Activated gamma-delta T cell treated with anti-CD3 and anti-CD28 coated beads, Interleukin-2, amount 50 U/mL, for 16 hours (primary cell): Measurements from ENCODE around the gene RPRD1A.
"Not testable (repeated sequence)": the region's sequence is repeated elsewhere in the genome, so short reads cannot be mapped to it uniquely, and the experiment has no call there.

Experiments
- DNase-seq: peaks from one replicate; pipeline ENCODE4 v3.0.0-alpha.2; 2020; ENCODE audit warnings: low read depth

Gene RPRD1A

DNA sequence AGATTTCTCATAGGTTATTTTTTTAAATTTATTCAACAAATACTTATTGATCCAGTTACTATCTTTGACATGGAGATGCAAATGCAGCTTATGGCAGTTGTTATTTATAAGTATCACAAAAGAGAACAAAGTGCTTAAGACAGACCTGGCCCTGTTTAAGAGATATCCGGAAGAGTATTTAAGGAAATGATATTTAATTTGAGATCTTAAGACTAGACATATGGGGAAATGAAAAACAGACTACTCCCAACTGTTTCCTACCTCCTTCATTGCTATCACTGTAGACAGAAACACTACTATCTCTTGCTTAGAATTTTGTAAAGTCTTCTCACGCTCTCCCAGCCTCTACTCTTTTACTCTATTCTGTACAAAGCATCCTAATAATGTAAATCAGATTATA, 36.0 kb downstream of the RPRD1A start:
- DNase-seq = no peak

DNA sequence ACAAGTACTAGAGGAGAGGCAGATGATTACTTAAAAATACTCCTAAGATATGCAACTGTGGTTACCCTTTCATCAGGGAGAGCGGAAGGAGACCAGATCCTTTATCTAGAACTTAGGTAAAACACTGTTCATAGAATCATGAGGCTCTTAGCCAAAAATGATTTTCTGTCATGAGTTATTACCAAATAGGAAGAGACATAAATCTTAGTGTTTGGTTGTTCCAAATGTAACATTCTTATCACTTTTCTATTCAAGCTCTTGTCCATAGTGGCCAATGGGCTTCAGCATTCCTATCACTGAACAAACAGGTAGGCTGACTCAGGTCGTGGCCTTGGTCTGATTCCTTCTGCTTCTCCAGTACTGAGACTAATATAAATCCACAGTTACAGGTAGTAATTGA, 38.5 kb downstream of the RPRD1A start:
- no peak for DNase-seq

DNA sequence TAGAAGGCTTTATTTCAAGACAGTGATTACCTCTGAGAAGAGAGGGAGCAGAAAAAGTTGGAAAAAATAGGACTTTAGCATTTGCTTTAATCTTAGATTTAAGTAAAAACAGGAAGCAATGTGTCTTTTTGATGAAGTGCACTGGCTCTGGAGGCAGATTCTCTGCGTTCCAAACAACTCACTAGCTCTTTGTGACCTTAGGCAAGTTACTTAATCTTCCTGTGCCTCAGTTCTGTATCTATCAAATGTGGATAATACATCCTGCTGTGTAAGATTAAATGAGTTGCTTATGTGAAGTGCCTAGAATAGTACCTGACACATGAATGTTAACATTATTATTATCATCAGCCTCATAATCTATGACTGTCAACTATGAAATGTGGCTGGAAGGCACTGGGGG, 42.3 kb downstream of the RPRD1A start:
- no peak for DNase-seq

DNA sequence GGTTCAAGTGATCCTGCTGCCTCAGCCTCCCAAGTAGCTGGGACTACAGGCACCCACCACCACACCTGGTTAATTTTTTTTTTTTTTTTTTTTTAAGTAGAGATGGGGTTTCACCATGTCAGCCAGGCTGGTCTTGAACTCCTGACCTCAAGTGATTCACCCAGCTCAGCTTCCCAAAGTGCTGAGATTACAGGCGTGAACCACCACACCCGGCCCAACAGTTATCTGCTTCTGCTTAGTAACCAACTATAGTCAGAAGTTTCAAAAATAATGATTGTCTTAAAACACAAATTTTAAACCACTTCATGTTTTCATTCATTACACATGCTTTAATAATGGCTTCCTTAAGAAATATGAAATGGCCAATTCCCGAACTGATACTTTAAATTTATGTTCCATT, 43.1 kb downstream of the RPRD1A start:
- not testable (repeated sequence) for DNase-seq

DNA sequence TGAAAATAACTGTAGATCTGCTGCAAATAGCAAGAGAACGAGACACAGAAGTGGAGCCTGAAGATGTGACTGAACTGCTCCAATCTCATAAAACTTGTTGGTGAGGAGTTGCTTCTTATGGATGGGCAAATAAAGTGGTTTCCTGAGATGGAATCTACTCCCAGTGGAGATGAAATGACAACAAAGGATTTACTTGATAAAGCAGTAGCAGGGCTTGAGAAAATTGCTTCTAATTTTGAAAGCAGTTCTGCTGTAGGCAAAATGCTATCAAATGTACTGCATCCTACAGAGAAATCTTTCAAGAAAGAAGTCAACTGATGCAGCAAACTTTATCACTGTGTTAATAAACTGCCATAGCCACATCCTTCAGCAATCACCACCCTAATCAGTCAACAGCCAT, 44.0 kb downstream of the RPRD1A start:
- no peak for DNase-seq

DNA sequence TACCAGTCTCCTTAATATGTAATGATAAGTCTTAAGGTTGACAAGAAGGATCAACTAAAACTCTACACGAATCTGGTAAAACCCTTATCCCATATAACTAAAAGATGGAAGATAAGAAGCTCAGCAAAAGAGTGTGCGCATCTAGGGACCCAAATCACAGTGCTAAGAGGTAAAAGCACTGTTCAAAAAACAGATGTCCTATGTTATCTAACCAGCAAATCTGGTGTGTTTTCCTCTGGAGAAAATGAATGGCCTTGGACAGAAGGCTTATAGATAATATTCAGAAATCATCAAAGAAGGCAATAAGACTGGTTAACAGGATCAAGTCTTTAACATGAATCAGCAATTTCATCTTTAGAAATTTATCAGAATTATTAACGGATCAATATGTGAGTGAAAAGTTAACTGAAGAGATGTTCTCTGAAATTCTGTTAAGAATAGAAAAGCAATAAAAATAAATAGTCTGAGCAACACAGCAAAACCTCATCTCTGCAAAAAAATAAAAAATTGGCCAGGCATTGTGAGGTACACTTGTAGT, 47.1 kb downstream of the RPRD1A start:
- no peak for DNase-seq

DNA sequence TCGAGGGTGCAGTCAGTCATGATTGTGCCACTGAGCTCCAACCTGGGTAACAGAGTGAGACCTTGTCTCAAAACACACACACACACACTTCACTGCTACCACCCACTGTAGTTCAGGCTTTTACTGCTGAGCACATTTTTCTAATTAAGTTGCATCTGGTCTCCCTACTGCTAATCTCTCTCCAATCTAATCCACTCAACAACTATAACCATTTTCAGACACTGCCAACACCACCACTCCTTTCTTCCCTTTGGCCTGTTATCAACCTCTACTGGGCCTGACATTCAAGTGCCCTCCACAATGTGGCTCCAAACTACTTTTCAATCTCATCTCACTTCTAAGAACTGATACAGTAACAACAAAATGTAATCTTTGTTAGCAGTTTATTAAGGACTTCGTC, 50.1 kb downstream of the RPRD1A start:
- DNase-seq = no peak

DNA sequence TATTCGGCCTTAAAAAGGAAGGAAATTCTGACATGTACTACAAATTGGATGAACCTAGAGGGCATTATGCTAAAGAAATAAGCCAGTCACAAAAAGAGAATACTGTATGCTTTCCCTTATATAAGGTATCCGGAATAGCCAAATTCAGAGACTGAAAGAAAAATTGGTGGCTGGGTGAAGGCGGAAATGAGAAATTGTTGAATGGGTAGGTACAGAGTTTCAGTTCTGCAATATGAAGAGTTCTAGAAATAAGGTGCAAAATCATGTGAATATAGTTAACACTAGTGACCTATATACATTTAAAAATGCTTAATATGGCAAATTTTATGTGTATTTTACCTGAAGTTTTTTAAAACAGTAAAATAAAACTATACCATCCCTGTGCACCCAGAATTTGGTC, 51.7 kb downstream of the RPRD1A start:
- DNase-seq = no peak

DNA sequence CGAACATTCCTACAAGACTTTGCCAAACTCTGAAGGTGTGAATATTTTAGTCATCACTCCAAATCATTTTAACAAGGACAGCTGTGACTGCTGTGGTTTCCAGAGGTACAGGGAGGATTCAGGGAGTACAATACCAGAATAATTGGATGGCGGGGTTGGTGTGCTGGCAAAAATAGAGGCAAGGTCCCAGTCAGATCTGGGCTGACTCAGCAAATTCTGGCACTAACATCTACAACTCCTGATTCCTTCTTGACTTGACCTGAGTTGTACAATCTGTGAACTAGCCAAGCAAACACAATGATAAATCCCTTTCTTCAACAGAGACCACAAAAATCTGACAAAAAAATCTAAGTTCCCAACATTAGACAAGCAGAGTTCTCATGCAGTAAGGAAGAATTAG, 54.5 kb downstream of the RPRD1A start:
- DNase-seq = no peak

DNA sequence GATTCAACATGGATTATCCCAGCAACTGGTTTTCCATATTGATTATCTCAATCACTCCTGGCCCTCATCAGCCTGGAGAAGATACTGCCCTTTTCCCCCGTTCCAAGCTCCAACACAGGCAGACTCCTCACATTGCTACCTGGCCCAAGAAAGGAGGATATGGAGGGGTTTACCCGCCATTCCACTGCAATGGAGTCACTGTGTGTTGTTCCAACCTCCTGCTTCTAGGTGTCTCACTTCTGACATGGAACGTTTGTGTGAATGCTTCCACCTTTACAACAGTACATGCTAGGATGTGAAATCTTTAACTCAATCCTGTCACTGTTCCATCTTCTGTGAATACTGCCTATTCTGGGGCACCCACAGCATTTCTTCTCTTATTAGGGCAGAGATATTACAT, 58.1 kb downstream of the RPRD1A start:
- DNase-seq = no peak

DNA sequence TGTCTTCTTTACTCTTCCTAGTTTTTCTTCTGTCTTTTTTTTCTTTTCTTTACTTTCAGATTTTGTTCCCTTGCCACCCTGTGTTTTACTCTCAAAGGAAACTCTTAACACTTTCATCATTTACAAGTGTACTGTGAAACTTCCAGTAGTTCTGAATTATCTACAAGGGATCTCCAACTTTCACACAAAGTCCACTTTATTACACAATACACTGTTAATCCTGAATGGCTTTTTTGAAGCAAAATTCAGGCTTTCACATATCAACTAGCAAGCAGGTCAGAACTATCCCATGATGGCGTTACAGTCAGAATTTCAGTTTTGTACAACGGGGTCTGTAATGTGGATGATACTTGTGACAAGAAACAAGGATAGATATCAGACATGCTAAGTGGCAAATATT, 60.4 kb downstream of the RPRD1A start:
- no peak for DNase-seq

DNA sequence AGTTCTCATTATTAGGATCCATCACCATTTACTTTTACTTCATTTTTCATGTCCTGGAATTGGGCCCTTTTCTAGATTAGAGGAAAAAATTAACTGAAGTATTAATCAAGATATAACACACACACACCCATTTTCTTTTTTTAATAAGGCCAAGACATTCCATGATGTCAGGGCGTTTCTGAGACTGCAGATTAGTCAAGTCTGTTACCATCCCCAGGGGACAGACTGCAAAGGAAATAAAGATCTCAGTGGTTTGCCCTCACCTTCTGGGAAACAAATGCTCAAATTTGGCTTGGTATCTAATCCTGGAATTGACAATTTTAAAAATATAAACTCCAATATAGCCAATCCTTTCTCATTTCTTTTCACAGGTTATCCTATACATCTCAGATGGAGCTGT, 67.4 kb downstream of the RPRD1A start:
- DNase-seq = no peak

DNA sequence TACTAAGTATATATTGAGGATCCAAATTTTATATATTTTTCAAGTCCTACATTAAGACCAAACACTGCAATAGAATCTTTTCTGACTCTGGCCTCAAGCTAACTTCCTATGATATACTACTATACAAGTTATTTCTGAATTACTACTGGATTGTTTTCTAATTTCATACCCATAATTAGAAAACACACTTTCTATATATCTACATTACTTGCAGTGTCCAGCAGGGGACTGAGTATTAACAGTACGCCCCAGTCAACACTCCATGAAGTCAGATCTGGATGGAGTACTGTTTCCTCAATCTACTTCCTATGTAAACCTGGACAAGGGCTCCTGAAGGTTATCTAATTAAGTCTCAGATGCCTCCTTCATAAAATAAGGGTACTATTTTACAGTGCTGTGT, 68.4 kb downstream of the RPRD1A start:
- no peak for DNase-seq

DNA sequence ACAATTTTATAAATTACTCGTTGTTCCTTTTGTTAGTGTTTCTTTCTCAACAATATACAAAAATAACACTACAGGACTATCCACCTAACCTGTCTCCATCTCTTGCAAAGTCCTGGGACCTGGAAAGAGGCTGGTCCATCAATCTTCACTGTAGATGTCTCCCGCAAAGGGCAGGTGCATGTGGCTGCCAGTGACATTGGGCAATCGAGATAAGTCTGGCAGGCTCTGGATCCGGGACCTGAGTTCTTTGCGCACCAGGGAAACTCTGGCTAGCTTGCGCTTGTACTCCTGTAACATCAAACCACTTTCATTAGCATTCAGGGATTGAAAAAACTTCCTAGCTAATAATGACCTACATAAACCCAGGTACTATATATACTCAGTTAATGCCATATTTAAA, 74.3 kb downstream of the RPRD1A start:
- DNase-seq = no peak

DNA sequence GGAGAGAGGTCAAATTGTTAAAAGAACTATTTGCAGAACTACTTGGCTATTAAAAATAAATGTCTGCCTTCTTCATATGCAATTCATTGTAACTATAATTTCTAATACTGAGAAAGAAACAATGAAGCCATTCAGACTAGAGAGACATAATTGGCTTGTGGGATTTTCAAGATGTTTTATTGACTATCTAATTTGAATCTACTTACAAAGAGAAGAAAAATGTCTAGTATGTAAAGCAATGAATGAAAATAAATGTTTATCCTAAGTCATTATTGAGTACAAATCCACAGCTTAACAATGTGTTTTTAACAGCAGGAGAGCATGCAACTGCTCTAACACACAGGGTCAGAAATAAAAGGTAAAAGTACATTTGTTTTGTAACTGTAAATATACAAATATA, 75.7 kb downstream of the RPRD1A start:
- no peak for DNase-seq

DNA sequence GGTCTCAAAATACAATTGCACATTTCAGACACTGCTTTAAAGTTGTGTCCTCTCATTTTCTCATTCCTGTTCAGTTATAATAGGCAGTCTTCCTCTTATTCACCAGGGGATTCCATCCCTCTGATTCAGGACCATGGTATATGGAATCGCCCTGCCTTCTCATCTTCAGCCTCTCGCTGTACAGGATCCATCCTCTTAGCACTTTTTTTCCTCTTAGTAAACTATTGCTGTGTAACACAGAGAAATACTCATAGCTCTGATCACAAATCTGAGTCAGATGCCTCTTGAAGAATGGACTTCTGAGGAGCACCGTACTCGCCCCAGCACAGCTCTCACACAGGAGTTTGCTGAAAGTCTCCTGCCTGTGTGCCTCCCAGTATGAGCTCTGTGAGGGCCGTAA, 83.5 kb downstream of the RPRD1A start:
- no peak for DNase-seq

DNA sequence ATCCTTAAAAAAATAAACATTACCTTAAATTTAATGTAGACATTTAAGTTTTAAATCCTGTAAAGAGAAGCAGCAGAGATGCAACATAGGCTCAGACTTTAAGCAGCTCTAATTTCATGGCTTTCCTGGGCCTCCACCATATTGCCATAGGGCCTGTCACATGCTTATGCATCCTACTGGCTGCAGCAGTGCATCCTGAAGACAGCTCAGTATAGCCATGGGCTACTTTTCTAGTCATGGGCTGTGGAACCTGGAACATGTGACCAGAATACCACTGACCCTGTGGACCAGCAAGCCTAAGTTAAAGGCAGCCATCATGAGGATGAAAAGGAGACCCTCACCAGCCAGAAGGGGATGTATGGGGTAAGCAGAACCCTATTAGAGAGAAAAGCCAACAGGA, 84.2 kb downstream of the RPRD1A start:
- DNase-seq = no peak

DNA sequence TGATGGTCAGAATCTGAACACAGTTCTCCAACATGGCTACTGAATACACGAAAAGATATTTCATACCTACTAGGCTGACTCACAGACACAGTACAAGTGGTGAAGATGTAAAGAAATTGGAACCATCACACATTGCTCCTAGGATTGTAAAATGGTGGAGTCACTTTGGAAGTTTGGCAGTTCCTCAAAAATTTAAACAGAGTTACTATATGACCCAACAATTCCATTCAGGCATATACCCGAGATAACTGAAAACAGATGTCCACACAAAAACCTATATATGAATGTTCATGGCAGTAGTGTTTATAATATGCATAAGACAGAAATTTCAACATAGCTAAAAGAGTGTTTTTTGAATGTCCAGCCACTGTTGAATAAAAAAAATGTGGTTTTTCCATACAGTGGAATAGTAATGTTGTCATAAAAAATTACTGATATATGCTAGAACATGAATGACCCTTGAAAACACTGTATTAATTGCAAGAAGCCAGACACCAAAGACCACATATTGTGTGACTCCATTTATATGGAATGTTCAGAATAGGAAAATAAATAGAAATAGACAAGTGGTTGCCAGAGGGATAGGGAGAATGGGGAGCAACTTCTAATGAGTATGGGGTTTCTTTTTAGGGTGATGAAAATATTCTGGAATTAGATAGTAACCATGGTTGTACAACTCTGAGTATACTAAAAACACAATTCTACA, 84.8 kb downstream of the RPRD1A start:
- DNase-seq = no peak

DNA sequence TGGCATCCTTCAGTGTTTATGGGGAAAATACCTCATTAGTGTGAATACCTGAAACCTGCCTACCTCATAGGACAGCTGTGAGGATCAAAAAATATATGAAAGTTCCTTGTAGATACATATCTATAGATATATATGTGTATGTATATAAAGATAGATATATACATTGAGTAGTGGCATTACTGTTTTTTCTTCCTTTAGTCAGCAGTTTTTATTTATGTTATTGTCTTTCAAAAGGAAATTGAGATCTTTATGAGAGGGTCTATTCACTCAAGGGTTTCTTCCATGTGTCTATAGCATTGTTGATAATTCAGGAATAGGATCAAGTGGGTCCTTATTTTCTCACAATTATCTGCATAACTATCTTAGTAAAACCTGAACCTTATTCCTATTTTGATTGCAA, 88.2 kb downstream of the RPRD1A start:
- DNase-seq = no peak

DNA sequence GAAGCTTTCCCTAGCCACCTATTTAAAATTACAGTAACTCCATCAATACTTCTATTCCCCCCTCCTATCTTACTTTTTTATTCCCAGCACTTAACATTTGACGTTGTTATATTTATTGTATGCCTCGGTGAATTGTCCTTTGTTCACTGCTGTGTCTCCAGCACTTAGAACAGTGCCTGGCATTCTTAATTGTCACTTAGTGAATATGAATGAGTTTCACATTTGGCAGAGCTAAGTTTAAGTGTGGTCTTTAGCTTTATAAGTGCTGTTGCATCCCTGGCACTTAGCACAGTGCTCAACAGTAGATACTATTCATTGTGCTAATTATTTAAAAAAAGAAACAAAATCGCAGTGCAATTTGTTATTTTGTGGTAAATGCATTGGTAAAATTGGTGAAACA, 93.2 kb downstream of the RPRD1A start:
- DNase-seq = no peak

DNA sequence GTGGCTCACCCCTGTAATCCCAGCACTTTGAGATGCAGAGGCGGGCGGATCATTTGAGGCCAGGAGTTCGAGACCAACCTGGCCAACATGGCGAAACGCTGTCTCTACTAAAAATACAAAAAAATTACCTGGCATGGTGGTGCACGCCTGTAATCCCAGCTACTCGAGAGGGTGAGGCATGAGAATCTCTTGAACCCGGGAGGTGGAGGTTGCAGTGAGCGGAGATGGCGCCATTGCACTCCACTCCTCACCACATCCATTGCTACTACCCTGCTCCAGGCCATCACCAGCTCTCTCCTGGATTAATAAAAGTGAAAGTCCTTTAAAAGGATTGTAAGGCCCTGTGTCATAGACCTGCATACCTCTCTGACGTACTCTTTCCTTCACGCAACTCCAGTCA, 93.7 kb downstream of the RPRD1A start:
- DNase-seq = no peak

DNA sequence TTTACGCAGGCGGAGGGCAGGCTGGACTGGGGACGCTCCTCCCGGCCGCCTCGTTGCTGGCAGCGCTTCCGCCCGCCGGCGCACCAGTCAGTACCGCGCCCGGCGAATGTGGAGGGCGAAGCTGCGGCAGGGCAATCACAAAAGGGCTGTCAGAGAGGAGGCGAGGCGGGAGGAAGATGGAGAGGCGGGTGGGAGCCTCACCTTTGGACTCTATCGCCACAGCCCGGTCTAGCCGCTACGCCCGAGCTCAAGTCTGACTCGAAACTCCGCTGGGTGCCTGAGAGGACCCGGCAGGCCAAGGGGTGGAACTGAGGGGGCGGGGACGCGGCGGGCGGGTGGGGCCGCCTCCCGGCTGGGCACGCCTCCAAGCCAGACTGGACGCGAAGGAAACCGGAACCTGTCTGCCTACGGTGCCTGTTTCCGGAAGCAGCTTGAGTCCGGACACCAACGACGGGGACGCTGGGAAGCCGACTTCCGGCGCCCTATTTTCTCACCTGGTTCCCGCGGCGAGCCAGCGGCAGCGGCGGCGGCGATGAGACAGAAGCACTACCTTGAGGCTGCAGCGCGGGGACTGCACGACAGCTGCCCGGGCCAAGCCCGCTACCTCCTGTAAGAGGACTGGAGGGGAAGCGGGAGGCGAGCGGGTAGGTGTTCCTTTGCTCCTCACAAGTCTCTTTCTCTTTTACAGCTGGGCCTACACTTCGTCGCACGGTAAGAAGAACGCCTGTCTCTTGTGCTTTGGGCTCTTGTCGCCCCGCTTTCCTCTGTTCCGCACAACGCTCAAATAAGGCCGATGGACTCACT, 95.0 kb downstream of the RPRD1A start, which contains the start of gene RMP24:
RMP24 (plus strand) TSS at position 483 of the 804 bp plus-strand sequence.
- DNase-seq = peak; percentile 86

DNA sequence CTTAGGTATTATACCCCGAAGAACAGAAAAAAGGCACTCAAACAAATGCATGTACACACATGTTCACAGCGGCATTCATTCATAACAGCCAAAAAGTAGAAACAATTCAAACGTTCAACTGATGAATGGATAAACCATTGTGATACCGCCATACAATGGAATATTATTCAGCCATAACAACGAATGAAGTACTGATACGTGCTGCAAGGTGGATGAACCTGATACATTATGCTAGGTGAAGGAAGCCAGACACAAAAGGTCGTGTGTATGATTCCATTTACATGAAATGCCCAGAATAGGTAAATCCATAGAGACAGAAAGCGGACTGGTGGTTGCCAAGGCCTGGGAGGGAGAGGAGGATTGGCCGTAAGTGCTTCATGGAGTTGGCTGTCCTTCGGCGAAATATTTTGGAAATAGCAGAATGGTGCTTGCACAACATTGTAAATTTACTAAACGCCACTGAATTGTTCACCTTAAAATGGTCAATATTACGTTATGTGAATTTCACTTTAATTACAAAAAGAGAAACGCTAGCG, 95.6 kb downstream of the RPRD1A start:
- DNase-seq = no peak
